ENCODE results near the gene XPR1.

GRCh38 chr1:180892675-180893074, 260.9 kb downstream of the XPR1 start:
- no peak for TF ChIP-seq CTCF (IDR thresholded peaks at IDR 0.05; ENCODE audit: low read depth, low read length, poor library complexity, severe bottlenecking)
- TF ChIP-seq EZH2phosphoT487 (IDR thresholded peaks at IDR 0.05; ENCODE audit: borderline replicate concordance, low read length): no peak

Data from DOHH2 (cell line).